Uterus (tissue), 2 donors: ENCODE results near the gene ATF4.

Source experiments
- CTCF ChIP-seq, 4 experiments: fragments of 200-600 bp in 2 of 4; fragments of 450-650 bp in 2 of 4; sonication (generic) in 2 of 4; IDR thresholded peaks; one replicate each; pipeline ENCODE4 v1.5.1; 2016 to 2019; ENCODE audit warnings: antibody characterized with exemption in 4 of 4, mild to moderate bottlenecking in 2 of 4, moderate library complexity in 1 of 4
- POLR2A ChIP-seq, 2 donors: fragments of 450-650 bp; IDR thresholded peaks; one replicate each; pipeline ENCODE4 v1.6.1; 2016; ENCODE audit warnings: antibody characterized with exemption in 2 of 2, mild to moderate bottlenecking in 1 of 2, moderate library complexity in 1 of 2

- TF ChIP-seq CTCF (IDR thresholded peaks at IDR 0.05) (no peak), POLR2A (IDR thresholded peaks at IDR 0.05) (no peak)
These were observed 33.1 kb downstream of the ATF4 start for GRCh38 chr22:39553429-39553828.
